Panc1 (cell line): ENCODE measurements around the gene LRP1B.

Experiments
- CTCF ChIP-seq: fragments of 450-650 bp; IDR thresholded peaks from 2 replicates; pipeline ENCODE4 v1.5.1; 2017; ENCODE audit warnings: mild to moderate bottlenecking
- TCF7L2 ChIP-seq: IDR thresholded peaks from 2 replicates; pipeline ENCODE4 v1.6.1; 2011; ENCODE audit warnings: mild to moderate bottlenecking, low read depth, low read length, inconsistent platforms

DNA sequence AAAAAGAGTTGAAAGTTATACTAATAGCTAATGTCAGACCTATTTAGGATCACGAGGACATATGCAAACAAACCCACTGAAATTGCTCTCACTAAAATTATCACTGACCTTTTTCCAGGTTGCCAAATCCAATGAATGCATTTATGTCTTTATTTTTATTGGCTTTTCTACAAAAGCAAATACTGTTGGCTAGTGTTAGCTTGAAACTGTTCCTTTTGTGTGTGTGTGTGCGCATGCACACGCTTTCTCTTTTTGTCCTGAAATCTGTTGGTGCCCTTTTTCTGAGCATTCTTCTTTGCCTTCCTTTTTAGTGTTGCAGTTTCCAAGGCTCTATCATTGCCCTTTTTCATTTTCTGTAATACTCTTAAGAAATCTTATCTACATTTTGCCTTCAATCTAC lies 1269.2 kb downstream of the LRP1B start:
- TF ChIP-seq CTCF = no peak
- TF ChIP-seq TCF7L2 = no peak
